CD14-positive monocyte (primary cell): ENCODE measurements around the gene ADAMTS3. TPM values are rescaled to one million over a fixed set of nuclear protein-coding genes. Genes with fewer than 3 reads are reported as not detected.

Experiments used
- DNase-seq, 3 donors: peaks; one replicate each; pipeline ENCODE4 v3.0.0-alpha.2; 2011 to 2022
- H2AFZ ChIP-seq: 2 replicates; pipeline ENCODE4 v1.6.0; 2012; ENCODE audit warnings: mild to moderate bottlenecking, low read depth, low read length, inconsistent platforms; ENCODE audit not compliant: insufficient read depth, poor library complexity, severe bottlenecking
- H3K27ac ChIP-seq, 2 donors: 1 replicate in 1 of 2; 2 replicates in 1 of 2; pipeline ENCODE4 v1.5.1; 2012 to 2013; ENCODE audit warnings: low read length in 2 of 2, control low read depth in 1 of 2, inconsistent platforms in 1 of 2, low read depth in 1 of 2, mild to moderate bottlenecking in 1 of 2
- H3K27me3 ChIP-seq, 2 donors: one replicate each; pipeline versions ENCODE4 v1.6.0 to v1.6.1; 2011 to 2013; ENCODE audit warnings: low read length in 2 of 2; ENCODE audit not compliant: control insufficient read depth in 2 of 2, insufficient read depth in 2 of 2
- H3K36me3 ChIP-seq, 2 donors: replicated peaks in 1 of 2; 1 replicate in 1 of 2; 2 replicates in 1 of 2; pipeline versions ENCODE4 v1.5.1 to v1.6.1; 2012 to 2013; ENCODE audit warnings: low read length in 2 of 2, control low read depth in 1 of 2, inconsistent platforms in 1 of 2, mild to moderate bottlenecking in 1 of 2; ENCODE audit not compliant: insufficient read depth in 2 of 2, control insufficient read depth in 1 of 2
- H3K4me1 ChIP-seq, 2 donors: 1 replicate in 1 of 2; 2 replicates in 1 of 2; pipeline versions ENCODE4 v1.5.1 to v1.6.1; 2012 to 2013; ENCODE audit warnings: low read length in 2 of 2, control low read depth in 1 of 2, inconsistent platforms in 1 of 2, mild to moderate bottlenecking in 1 of 2, moderate library complexity in 1 of 2; ENCODE audit not compliant: insufficient read depth in 2 of 2, control insufficient read depth in 1 of 2
- H3K4me2 ChIP-seq: replicated peaks from 2 replicates; pipeline ENCODE3; 2012; ENCODE audit warnings: low read length, moderate library complexity, mild to moderate bottlenecking; ENCODE audit not compliant: poor library complexity, severe bottlenecking; ENCODE audit errors: extremely low read depth
- H3K4me3 ChIP-seq, 3 experiments: fragments of 200-600 bp in 1 of 3; sonication (generic) in 1 of 3; replicated peaks in 1 of 3; 1 replicate in 2 of 3; 2 replicates in 1 of 3; pipeline ENCODE4 v1.5.1; 2011 to 2013; ENCODE audit warnings: low read length in 3 of 3, mild to moderate bottlenecking in 3 of 3, control low read depth in 2 of 3, low read depth in 2 of 3, inconsistent platforms in 1 of 3, moderate library complexity in 1 of 3
- H3K79me2 ChIP-seq: 2 replicates; pipeline ENCODE4 v1.6.0; 2012; ENCODE audit warnings: mild to moderate bottlenecking, control low read depth, inconsistent platforms, low read length, moderate library complexity; ENCODE audit not compliant: insufficient read depth
- H3K9ac ChIP-seq: 2 replicates; pipeline ENCODE4 v1.6.0; 2017; ENCODE audit warnings: low read length, mild to moderate bottlenecking; ENCODE audit not compliant: insufficient read depth, poor library complexity, severe bottlenecking
- H3K9me3 ChIP-seq, 2 donors: replicated peaks in 1 of 2; 1 replicate in 1 of 2; 2 replicates in 1 of 2; pipeline versions ENCODE4 v1.5.1 to v1.6.1; 2012 to 2013; ENCODE audit warnings: low read length in 2 of 2, control low read depth in 1 of 2; ENCODE audit not compliant: control insufficient read depth in 1 of 2, insufficient read depth in 1 of 2
- H4K20me1 ChIP-seq: 2 replicates; pipeline ENCODE4 v1.6.0; 2012; ENCODE audit warnings: mild to moderate bottlenecking, low read length, control low read depth, moderate library complexity; ENCODE audit not compliant: insufficient read depth
- H3K27ac Mint-ChIP-seq, 7 donors: one replicate each; pipeline ENCODE4 v1.8.0; 2020; ENCODE audit warnings: mild to moderate bottlenecking in 7 of 7, mixed read lengths in 7 of 7, moderate library complexity in 6 of 7, inconsistent platforms in 2 of 7
- H3K27me3 Mint-ChIP-seq, 3 donors: one replicate each; pipeline ENCODE4 v1.8.0; 2021 to 2022; ENCODE audit warnings: low read depth in 3 of 3, mild to moderate bottlenecking in 3 of 3, mixed read lengths in 3 of 3, moderate library complexity in 3 of 3, inconsistent platforms in 1 of 3
- H3K36me3 Mint-ChIP-seq, 2 donors: one replicate each; pipeline ENCODE4 v1.8.0; 2020; ENCODE audit warnings: mixed read lengths in 2 of 2, inconsistent platforms in 1 of 2, mild to moderate bottlenecking in 1 of 2
- H3K4me1 Mint-ChIP-seq: one replicate; pipeline ENCODE4 v1.8.0; 2020; ENCODE audit warnings: mild to moderate bottlenecking, mixed read lengths
- H3K4me3 Mint-ChIP-seq, 2 donors: one replicate each; pipeline ENCODE4 v1.8.0; 2020; ENCODE audit warnings: mild to moderate bottlenecking in 2 of 2, mixed read lengths in 2 of 2, moderate library complexity in 1 of 2
- H3K9me3 Mint-ChIP-seq, 7 donors: one replicate each; pipeline ENCODE4 v1.8.0; 2020 to 2022; ENCODE audit warnings: mixed read lengths in 7 of 7, mild to moderate bottlenecking in 6 of 7, moderate library complexity in 6 of 7, inconsistent platforms in 2 of 7
- WGBS: methylation state at CpG from one replicate; pipeline ENCODE4 v1.1.5; 2013; ENCODE audit warnings: missing lambda C conversion rate; ENCODE audit not compliant: insufficient coverage; 5-methylcytosine and 5-hydroxymethylcytosine counted together
- intact Hi-C, 2 donors: fragments of 100-400 bp; cut with micrococcal nuclease; formaldehyde crosslinking; loops; one replicate each; pipeline versions ENCODE4 v1.15.0 to v1.15.1; 2023
- polyA plus RNA-seq, 3 donors: library from polyadenylated mRNA; depleted of rRNA in 1 of 3; unstranded in 2 of 3; stranded (reverse) in 1 of 3; fragments of 300-500 nt in 2 of 3; fragments of >200 nt in 1 of 3; fragmentation: Illumina TruSeq in 2 of 3; gene quantifications; 1 replicate in 2 of 3; 2 replicates in 1 of 3; pipeline ENCODE4 v1.2.3, GENCODE V29; 2012 to 2021
- TF ChIP-seq, protein P1 (sequence below): fragments of 200-600 bp; IDR thresholded peaks from one replicate; pipeline ENCODE4 v1.8.0; 2022; ENCODE audit warnings: antibody characterized with exemption, mild to moderate bottlenecking

The ADAMTS3 gene
- polyA plus RNA-seq, 3 donors: not detected

DNA sequence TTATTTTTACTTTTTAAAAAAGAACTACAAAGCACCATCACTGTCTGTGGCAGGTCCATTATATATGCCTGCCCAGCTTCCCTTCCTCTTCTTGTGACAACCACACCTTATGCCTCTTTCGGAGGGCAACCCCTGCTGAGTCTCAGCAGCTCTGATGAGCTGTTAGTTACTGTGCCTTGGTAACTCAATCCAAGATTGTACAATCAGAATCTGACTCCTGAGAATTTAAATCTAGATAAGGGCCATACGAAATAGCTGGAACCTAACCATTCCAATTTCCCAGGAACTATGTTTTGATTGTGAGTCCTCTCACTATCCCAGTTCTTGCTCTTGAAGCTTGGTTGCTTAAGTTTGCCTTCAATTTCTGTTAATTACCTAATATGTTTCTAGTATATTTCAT lies 61.9 kb downstream of the ADAMTS3 start:
- peaks cover 0 to 2% (median 0%) of the 10 kb centered on the region in 3 donors for H3K27me3 Mint-ChIP-seq
- no peak overlapping the region for H3K4me3 Mint-ChIP-seq
- Histone ChIP-seq H3K4me2 (no peak overlapping the region), H3K9me3 (no peaks in the 10 kb centered on the region), H3K4me1 (no peaks in the 10 kb centered on the region), H4K20me1 (no peaks in the 10 kb centered on the region), H3K27me3 (no peaks in the 10 kb centered on the region), H3K4me3 (no peak overlapping the region), H3K9ac (no peak overlapping the region), H3K36me3 (no peaks in the 10 kb centered on the region), H3K27ac (no peak overlapping the region), H2AFZ (no peak overlapping the region), H3K79me2 (no peaks in the 10 kb centered on the region)
- H3K9me3 Mint-ChIP-seq: peaks cover 0 to 4% (median 0%) of the 10 kb centered on the region in 7 donors
- H3K27ac Mint-ChIP-seq: peak overlapping the region in 1 of 7 donors; percentile 3
- TF ChIP-seq, protein P1, sequence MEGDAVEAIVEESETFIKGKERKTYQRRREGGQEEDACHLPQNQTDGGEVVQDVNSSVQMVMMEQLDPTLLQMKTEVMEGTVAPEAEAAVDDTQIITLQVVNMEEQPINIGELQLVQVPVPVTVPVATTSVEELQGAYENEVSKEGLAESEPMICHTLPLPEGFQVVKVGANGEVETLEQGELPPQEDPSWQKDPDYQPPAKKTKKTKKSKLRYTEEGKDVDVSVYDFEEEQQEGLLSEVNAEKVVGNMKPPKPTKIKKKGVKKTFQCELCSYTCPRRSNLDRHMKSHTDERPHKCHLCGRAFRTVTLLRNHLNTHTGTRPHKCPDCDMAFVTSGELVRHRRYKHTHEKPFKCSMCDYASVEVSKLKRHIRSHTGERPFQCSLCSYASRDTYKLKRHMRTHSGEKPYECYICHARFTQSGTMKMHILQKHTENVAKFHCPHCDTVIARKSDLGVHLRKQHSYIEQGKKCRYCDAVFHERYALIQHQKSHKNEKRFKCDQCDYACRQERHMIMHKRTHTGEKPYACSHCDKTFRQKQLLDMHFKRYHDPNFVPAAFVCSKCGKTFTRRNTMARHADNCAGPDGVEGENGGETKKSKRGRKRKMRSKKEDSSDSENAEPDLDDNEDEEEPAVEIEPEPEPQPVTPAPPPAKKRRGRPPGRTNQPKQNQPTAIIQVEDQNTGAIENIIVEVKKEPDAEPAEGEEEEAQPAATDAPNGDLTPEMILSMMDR: no peak
- no peaks in the 10 kb centered on the region for H3K4me1 Mint-ChIP-seq
- intact Hi-C loops: no loop called here
- no peaks in the 10 kb centered on the region for H3K36me3 Mint-ChIP-seq
- 88% methylated on average over 1 of the region's 2 CpGs for WGBS
- DNase-seq: no peak

DNA sequence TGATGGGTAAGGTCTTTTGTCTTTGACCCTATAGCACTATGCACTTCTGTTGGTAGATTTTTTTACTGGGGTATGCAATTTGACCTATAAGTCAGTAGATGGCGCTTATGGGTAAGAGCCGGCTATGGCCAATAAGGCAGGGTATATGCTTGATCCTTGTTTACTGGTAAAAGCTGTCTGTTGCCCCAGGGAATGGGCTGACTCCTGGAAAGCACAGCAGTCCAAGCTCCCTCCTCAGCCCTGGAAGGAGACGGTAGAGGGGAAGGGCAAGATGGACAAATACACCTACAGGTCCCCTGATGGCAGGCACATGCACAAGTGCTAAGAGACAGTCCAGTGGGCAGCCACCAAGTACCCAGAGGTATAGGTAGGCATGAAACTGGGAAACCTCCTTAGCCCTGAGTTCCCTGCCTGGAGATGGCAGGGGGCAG lies 63.7 kb downstream of the ADAMTS3 start:
- no peak overlapping the region for H3K4me3 Mint-ChIP-seq
- no peaks in the 10 kb centered on the region for H4K20me1 ChIP-seq
- H3K27me3 Mint-ChIP-seq: peaks cover 0 to 2% (median 0%) of the 10 kb centered on the region in 3 donors
- H3K27ac Mint-ChIP-seq: peak overlapping the region in 1 of 7 donors; percentile 25
- H3K79me2 ChIP-seq: no peaks in the 10 kb centered on the region
- H3K9ac ChIP-seq: no peak overlapping the region
- WGBS: 0% methylated on average over 2 of the region's 3 CpGs
- no peaks in the 10 kb centered on the region for H3K4me1 ChIP-seq
- H3K4me2 ChIP-seq: no peak overlapping the region
- H2AFZ ChIP-seq: no peak overlapping the region
- H3K36me3 ChIP-seq: no peaks in the 10 kb centered on the region
- H3K27ac ChIP-seq: no peak overlapping the region
- no peaks in the 10 kb centered on the region for H3K36me3 Mint-ChIP-seq
- H3K4me1 Mint-ChIP-seq: no peaks in the 10 kb centered on the region
- H3K9me3 Mint-ChIP-seq: peaks cover 0 to 2% (median 0%) of the 10 kb centered on the region in 7 donors
- DNase-seq: peak in 1 of 3 donors; percentile 2
- H3K9me3 ChIP-seq: no peaks in the 10 kb centered on the region
- no peaks in the 10 kb centered on the region for H3K27me3 ChIP-seq
- TF ChIP-seq, protein P1: peak; percentile 42
- intact Hi-C loops: no loop called here
- H3K4me3 ChIP-seq: no peak overlapping the region
